HEK293T (cell line): ENCODE results near the gene TTLL11.

Experiments used
- ARNT ChIP-seq: fragments of 450-650 bp; IDR thresholded peaks from 2 replicates; pipeline ENCODE4 v1.6.1; 2017; ENCODE audit warnings: mild to moderate bottlenecking
- BHLHE40 ChIP-seq: fragments of 450-650 bp; IDR thresholded peaks from 2 replicates; pipeline ENCODE4 v1.6.1; 2016; ENCODE audit warnings: mild to moderate bottlenecking, moderate library complexity, borderline replicate concordance
- HDGF ChIP-seq: fragments of 450-650 bp; IDR thresholded peaks from 2 replicates; pipeline ENCODE4 v1.6.1; 2017; ENCODE audit warnings: antibody characterized with exemption, borderline replicate concordance
- SP1 ChIP-seq: fragments of 450-650 bp; IDR thresholded peaks from 2 replicates; pipeline ENCODE4 v1.6.1; 2017
- SUZ12 ChIP-seq: fragments of 450-650 bp; IDR thresholded peaks from 2 replicates; pipeline ENCODE4 v1.6.1; 2016; ENCODE audit warnings: mild to moderate bottlenecking
- TARDBP ChIP-seq: fragments of 450-650 bp; IDR thresholded peaks from 2 replicates; pipeline ENCODE4 v1.6.1; 2016
- ZNF384 ChIP-seq: fragments of 450-650 bp; IDR thresholded peaks from 2 replicates; pipeline ENCODE4 v1.6.1; 2016
- TF ChIP-seq, protein P1 (sequence below): fragments of 450-650 bp; IDR thresholded peaks from 2 replicates; pipeline ENCODE4 v1.6.1; 2016

DNA sequence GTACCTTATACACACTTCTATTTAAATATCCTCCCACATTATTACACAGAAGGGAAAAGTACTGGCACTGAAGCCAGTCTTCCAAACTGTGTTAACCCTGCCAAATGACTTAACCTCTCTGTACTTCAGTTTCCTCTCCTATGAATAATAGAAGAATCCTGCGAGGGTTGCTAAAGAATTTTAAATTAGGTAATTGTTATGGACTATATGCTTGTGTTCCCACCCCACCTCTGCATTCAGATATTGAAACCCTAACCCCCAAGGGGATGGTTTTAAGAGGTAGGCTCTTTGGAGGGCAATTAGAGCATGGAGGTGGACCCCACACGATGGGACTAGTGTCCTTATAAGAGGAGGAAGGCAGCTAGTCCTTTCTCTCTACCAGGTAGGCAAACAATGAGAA lies 72.7 kb downstream of the TTLL11 start:
- no peak for TF ChIP-seq SP1
- TF ChIP-seq TARDBP = no peak
- no peak for TF ChIP-seq BHLHE40
- TF ChIP-seq ARNT = no peak
- no peak for TF ChIP-seq HDGF
- TF ChIP-seq, protein P1, sequence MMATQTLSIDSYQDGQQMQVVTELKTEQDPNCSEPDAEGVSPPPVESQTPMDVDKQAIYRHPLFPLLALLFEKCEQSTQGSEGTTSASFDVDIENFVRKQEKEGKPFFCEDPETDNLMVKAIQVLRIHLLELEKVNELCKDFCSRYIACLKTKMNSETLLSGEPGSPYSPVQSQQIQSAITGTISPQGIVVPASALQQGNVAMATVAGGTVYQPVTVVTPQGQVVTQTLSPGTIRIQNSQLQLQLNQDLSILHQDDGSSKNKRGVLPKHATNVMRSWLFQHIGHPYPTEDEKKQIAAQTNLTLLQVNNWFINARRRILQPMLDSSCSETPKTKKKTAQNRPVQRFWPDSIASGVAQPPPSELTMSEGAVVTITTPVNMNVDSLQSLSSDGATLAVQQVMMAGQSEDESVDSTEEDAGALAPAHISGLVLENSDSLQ = no peak
- no peak for TF ChIP-seq SUZ12
- TF ChIP-seq ZNF384 = no peak
